Fibroblast of mammary gland (primary cell): ENCODE data around the gene PRKAG2.

Experiments
- DNase-seq: peaks from one replicate; pipeline ENCODE4 v3.0.0-alpha.2; 2010; ENCODE audit warnings: low read depth
- H3K4me3 ChIP-seq: 2 replicates; pipeline ENCODE4 v1.5.1; 2011; ENCODE audit warnings: low read depth, mild to moderate bottlenecking, low read length, moderate library complexity; ENCODE audit not compliant: control insufficient read depth
- TF ChIP-seq, protein P1 (sequence below): conservative IDR thresholded peaks from 2 replicates; pipeline ENCODE4 v1.5.1; 2011; ENCODE audit warnings: low read depth, low read length, inconsistent platforms; ENCODE audit not compliant: control insufficient read depth, insufficient read depth

Gene PRKAG2

DNA sequence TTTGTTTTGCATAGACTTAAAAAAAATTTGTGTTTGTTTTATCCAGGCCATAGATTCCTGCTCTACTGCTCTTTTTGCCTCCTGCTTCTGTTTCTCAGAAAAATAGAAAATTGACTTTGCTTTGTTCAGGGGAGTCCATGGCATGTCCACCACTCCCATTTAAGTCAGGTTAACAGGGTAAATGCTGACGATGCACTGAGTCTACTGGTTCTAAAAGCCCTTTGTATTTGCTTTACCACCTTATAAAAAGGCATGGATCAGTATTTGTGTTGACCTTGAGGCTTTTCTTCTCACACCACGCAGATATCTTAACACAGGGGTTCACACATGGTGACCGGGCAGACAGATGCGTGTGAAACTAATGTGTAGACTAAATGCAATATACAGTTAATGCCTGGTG is 217.7 kb downstream of the PRKAG2 start:
- H3K4me3 ChIP-seq, result no peak overlapping the region
- TF ChIP-seq, protein P1, sequence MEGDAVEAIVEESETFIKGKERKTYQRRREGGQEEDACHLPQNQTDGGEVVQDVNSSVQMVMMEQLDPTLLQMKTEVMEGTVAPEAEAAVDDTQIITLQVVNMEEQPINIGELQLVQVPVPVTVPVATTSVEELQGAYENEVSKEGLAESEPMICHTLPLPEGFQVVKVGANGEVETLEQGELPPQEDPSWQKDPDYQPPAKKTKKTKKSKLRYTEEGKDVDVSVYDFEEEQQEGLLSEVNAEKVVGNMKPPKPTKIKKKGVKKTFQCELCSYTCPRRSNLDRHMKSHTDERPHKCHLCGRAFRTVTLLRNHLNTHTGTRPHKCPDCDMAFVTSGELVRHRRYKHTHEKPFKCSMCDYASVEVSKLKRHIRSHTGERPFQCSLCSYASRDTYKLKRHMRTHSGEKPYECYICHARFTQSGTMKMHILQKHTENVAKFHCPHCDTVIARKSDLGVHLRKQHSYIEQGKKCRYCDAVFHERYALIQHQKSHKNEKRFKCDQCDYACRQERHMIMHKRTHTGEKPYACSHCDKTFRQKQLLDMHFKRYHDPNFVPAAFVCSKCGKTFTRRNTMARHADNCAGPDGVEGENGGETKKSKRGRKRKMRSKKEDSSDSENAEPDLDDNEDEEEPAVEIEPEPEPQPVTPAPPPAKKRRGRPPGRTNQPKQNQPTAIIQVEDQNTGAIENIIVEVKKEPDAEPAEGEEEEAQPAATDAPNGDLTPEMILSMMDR, result no peak
- no peak for DNase-seq

DNA sequence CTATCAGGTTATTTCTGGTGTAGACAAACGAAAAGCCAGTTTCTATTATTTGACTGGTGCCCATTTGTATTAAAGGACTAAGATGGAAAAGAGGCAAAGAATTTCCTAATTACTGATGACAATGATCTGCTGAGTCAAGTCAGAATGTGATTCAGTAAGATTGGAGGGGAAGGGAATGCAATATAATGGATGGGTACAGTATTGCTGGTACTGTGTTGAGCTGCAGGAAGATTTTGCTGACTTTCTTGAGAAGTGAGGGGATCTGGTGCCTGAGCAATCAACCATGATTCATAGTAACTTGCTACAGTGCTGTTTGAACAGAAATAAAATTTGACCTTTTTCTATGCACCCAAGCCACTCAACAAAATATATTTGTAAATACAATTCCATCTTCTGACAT is 218.1 kb downstream of the PRKAG2 start:
- TF ChIP-seq, protein P1, result no peak
- peak; percentile 51 for DNase-seq
- H3K4me3 ChIP-seq, result no peak overlapping the region

GRCh38 chr7:151657173-151657572 is 219.7 kb downstream of the PRKAG2 start:
- TF ChIP-seq, protein P1, result no peak
- no peak for DNase-seq
- H3K4me3 ChIP-seq, result no peak overlapping the region

DNA sequence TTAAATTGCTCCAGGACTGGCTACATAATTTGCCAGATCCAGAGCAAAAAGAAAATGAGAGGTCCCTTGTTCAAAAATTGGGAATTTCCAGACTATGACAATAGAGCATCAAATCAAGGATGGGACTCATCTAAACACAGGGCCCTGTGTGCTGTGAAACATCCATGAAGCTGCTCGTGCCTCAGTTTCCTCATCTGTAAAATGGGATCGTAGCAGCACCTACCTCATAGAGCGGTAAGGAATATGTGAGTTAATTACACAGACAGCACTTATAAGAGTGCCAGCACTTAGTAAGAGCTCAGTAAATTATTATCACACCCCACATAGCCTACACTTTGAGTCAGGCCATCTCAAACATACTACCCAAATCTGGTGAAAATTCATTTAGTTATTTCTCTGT is 221.4 kb downstream of the PRKAG2 start:
- TF ChIP-seq, protein P1, result no peak

GRCh38 chr7:151652111-151652510 is 224.8 kb downstream of the PRKAG2 start:
- TF ChIP-seq, protein P1, result no peak
- no peak overlapping the region for H3K4me3 ChIP-seq
- no peak for DNase-seq

More for the DNA sequence above, 221.4 kb downstream of the PRKAG2 start:
- DNase-seq, result no peak
- no peak overlapping the region for H3K4me3 ChIP-seq

DNA sequence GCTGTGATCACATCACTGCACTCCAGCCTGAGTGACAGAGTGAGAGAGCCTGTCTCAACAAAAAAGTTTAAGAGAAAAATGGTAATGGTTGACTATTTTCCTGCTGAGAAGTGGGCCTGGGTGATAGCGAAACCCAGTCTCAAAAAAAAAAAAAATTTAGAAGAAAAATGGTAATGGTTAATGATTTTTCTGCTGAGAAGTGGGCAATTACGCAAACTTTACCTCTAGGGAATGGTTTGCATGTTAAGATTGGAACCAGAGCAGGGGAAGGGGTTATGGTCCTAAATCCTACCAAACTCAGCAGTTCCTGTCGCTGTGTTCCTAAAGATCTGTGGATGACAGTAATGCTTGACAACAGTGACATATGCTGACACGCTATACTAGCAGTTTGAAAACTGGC is 226.8 kb downstream of the PRKAG2 start:
- TF ChIP-seq, protein P1, result no peak
- no peak overlapping the region for H3K4me3 ChIP-seq
- DNase-seq, result no peak

- no peak overlapping the region for H3K4me3 ChIP-seq
Observed at GRCh38 chr7:151648429-151648828, 228.5 kb downstream of the PRKAG2 start.

More at GRCh38 chr7:151648429-151648828, 228.5 kb downstream of the PRKAG2 start:
- DNase-seq, result peak; percentile 38
- TF ChIP-seq, protein P1, result no peak
